Stimulated activated CD4-positive, alpha-beta T cell treated with anti-CD3 and anti-CD28 coated beads, Interleukin-15, amount 100 ng/mL, for 48 hours (primary cell): ENCODE data around the gene LPIN3.

Experiments
- DNase-seq, 2 donors: peaks; one replicate each; pipeline ENCODE4 v3.0.0-alpha.2; 2020; ENCODE audit warnings: low read depth in 2 of 2

LPIN3 gene

GRCh38 chr20:41320976-41321375 lies 19.6 kb upstream of the LPIN3 start:
- DNase-seq: no peak

GRCh38 chr20:41327178-41327577 lies 13.4 kb upstream of the LPIN3 start:
- DNase-seq: no peak

- peak; percentile 45 to 57 for DNase-seq
These were observed 10.9 kb upstream of the LPIN3 start for GRCh38 chr20:41329435-41330342.

- DNase-seq: no peak
These were observed 10.3 kb upstream of the LPIN3 start for GRCh38 chr20:41330343-41330720.

- no peak for DNase-seq
These were observed 9.7 kb upstream of the LPIN3 start for GRCh38 chr20:41330941-41331340.

GRCh38 chr20:41331731-41332130 lies 8.9 kb upstream of the LPIN3 start:
- no peak for DNase-seq

- no peak for DNase-seq
These were observed 6.6 kb upstream of the LPIN3 start for GRCh38 chr20:41334036-41334435.

GRCh38 chr20:41334443-41335421 lies 5.9 kb upstream of the LPIN3 start:
- DNase-seq: no peak

GRCh38 chr20:41335591-41335990 lies 5.0 kb upstream of the LPIN3 start:
- DNase-seq: no peak

- no peak for DNase-seq
These were observed 3.7 kb upstream of the LPIN3 start for GRCh38 chr20:41336711-41337492.

GRCh38 chr20:41339957-41340326 lies 679 bp upstream of the LPIN3 start:
- DNase-seq: peak; percentile 68 to 79

- no peak for DNase-seq
These were observed 2.1 kb downstream of the LPIN3 start for GRCh38 chr20:41342474-41343464.

GRCh38 chr20:41344477-41344876 lies 3.9 kb downstream of the LPIN3 start:
- no peak for DNase-seq

- no peak for DNase-seq
These were observed 4.5 kb downstream of the LPIN3 start for GRCh38 chr20:41344938-41345728.

GRCh38 chr20:41345729-41346067 lies 5.1 kb downstream of the LPIN3 start:
- no peak for DNase-seq

- DNase-seq: no peak
These were observed 7.2 kb downstream of the LPIN3 start for GRCh38 chr20:41347523-41348429.

- no peak for DNase-seq
These were observed 8.0 kb downstream of the LPIN3 start for GRCh38 chr20:41348430-41349172.

- DNase-seq: no peak
These were observed 8.6 kb downstream of the LPIN3 start for GRCh38 chr20:41349266-41349665.
